Lung (tissue), 12 donors: ENCODE results near the gene PFAS. TPM values are rescaled to one million over a fixed set of nuclear protein-coding genes. Genes with fewer than 3 reads are reported as not detected.

Experiments used
- ATAC-seq: fragments of 200-7000 bp; cut with Tn5 transposase; one replicate; pipeline ENCODE4 v1.9.1; 2020; ENCODE audit warnings: moderate number of reproducible peaks; ENCODE audit not compliant: insufficient read depth, low FRiP score
- DNase-seq, 3 donors: peaks; one replicate each; pipeline ENCODE4 v3.0.0-alpha.2; 2013 to 2017
- H3K27ac ChIP-seq, 2 donors: one replicate each; pipeline ENCODE4 v1.5.1; 2013; ENCODE audit warnings: mild to moderate bottlenecking in 2 of 2, moderate library complexity in 2 of 2, control low read depth in 1 of 2, inconsistent platforms in 1 of 2, low read depth in 1 of 2, low read length in 1 of 2
- H3K27me3 ChIP-seq, 3 donors: one replicate each; pipeline ENCODE4 v1.5.1; 2013; ENCODE audit warnings: low read length in 2 of 3; ENCODE audit not compliant: control insufficient read depth in 3 of 3, insufficient read depth in 3 of 3
- H3K36me3 ChIP-seq, 4 donors: one replicate each; pipeline ENCODE4 v1.5.1; 2013; ENCODE audit warnings: low read length in 4 of 4, mild to moderate bottlenecking in 1 of 4, moderate library complexity in 1 of 4; ENCODE audit not compliant: control insufficient read depth in 4 of 4, insufficient read depth in 4 of 4
- H3K4me1 ChIP-seq, 5 donors: one replicate each; pipeline ENCODE4 v1.5.1; 2013; ENCODE audit warnings: low read length in 5 of 5, mild to moderate bottlenecking in 2 of 5, moderate library complexity in 1 of 5; ENCODE audit not compliant: control insufficient read depth in 5 of 5, insufficient read depth in 5 of 5
- H3K4me3 ChIP-seq: one replicate; pipeline ENCODE4 v1.5.1; 2013; ENCODE audit warnings: mild to moderate bottlenecking, control low read depth, moderate library complexity
- H3K9ac ChIP-seq, 2 donors: one replicate each; pipeline ENCODE4 v1.5.1; 2013; ENCODE audit warnings: low read length in 2 of 2, control low read depth in 1 of 2; ENCODE audit not compliant: insufficient read depth in 1 of 2
- H3K9me3 ChIP-seq, 4 donors: one replicate each; pipeline ENCODE4 v1.5.1; 2013; ENCODE audit warnings: low read length in 3 of 4, mild to moderate bottlenecking in 1 of 4, moderate library complexity in 1 of 4; ENCODE audit not compliant: control insufficient read depth in 4 of 4, insufficient read depth in 3 of 4
- WGBS, 2 donors: extraction: QIAGEN DNeasy Blood & Tissue Kit; methylation state at CpG; one replicate each; pipeline ENCODE4 v1.1.7; 2013; 5-methylcytosine and 5-hydroxymethylcytosine counted together
- polyA plus RNA-seq, 2 donors: library from polyadenylated mRNA; stranded (reverse); fragments of 200-250 nt; gene quantifications; one replicate each; pipeline ENCODE4 v1.2.1, GENCODE V29; 2013
- total RNA-seq, 2 donors: library from RNA; depleted of rRNA in 1 of 2; stranded (reverse); fragments of >200 nt in 1 of 2; gene quantifications; one replicate each; pipeline ENCODE4 v1.2.1, GENCODE V29; 2014 to 2021
- TF ChIP-seq, protein P1 (sequence below): IDR thresholded peaks from 2 replicates; pipeline ENCODE4 v1.5.1; 2012; ENCODE audit warnings: mild to moderate bottlenecking; ENCODE audit errors: control extremely low read depth, extremely low read depth
- donor health status: control.
- donor health status: control.
- donor health status: Bipolar disorder and iron deficiency.
- donor health status: healthy.
- donor health status: DM: yes; HTN: yes; CAD: no.

PFAS gene
- total and polyA plus RNA-seq, 4 donors: 14.0 to 47.6 (median 17.7) TPM

GRCh38 chr17:8237886-8238285, 11.2 kb upstream of the PFAS start:
- H3K27me3 ChIP-seq: no peaks in the 10 kb centered on the region
- TF ChIP-seq, protein P1, sequence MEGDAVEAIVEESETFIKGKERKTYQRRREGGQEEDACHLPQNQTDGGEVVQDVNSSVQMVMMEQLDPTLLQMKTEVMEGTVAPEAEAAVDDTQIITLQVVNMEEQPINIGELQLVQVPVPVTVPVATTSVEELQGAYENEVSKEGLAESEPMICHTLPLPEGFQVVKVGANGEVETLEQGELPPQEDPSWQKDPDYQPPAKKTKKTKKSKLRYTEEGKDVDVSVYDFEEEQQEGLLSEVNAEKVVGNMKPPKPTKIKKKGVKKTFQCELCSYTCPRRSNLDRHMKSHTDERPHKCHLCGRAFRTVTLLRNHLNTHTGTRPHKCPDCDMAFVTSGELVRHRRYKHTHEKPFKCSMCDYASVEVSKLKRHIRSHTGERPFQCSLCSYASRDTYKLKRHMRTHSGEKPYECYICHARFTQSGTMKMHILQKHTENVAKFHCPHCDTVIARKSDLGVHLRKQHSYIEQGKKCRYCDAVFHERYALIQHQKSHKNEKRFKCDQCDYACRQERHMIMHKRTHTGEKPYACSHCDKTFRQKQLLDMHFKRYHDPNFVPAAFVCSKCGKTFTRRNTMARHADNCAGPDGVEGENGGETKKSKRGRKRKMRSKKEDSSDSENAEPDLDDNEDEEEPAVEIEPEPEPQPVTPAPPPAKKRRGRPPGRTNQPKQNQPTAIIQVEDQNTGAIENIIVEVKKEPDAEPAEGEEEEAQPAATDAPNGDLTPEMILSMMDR: no peak
- H3K27ac ChIP-seq: no peak overlapping the region
- H3K4me1 ChIP-seq: no peaks in the 10 kb centered on the region
- 87 to 94% methylated on average over 4 of the region's 4 CpGs for WGBS, 2 donors
- H3K4me3 ChIP-seq: no peak overlapping the region
- no peaks in the 10 kb centered on the region for H3K9me3 ChIP-seq
- H3K9ac ChIP-seq: no peak overlapping the region
- DNase-seq (no peak), ATAC-seq (no peak)
- H3K36me3 ChIP-seq: peaks cover 16 to 52% (median 28%) of the 10 kb centered on the region in 4 donors

DNA sequence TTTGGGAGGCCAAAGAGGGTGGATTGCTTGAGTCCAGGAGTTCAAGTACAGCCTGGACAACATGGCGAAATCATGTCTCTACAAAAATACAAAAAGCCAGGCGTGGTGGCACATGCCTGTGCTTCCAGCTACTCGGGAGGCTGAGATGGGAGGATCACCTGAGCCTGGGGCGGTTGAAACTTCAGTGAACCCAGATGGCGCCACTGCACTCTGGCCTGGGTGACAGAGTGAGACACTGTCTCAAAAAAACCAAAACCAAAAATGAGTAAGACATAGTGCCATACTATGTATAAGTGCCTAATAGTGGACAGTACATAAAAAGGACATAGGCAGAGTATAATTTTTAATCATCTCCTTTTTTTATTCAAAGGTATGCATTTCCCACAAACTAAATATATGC, 5.3 kb upstream of the PFAS start:
- no peak overlapping the region for H3K27ac ChIP-seq
- TF ChIP-seq, protein P1: no peak
- peaks cover 0 to 5% (median 0%) of the 10 kb centered on the region in 5 donors for H3K4me1 ChIP-seq
- H3K36me3 ChIP-seq: peaks cover 0 to 13% (median 5%) of the 10 kb centered on the region in 4 donors
- ATAC-seq (no peak), DNase-seq (no peak)
- H3K9ac ChIP-seq: no peak overlapping the region
- no peaks in the 10 kb centered on the region for H3K27me3 ChIP-seq
- no peak overlapping the region for H3K4me3 ChIP-seq
- 93 to 94% methylated on average over 5 of the region's 5 CpGs for WGBS, 2 donors
- no peaks in the 10 kb centered on the region for H3K9me3 ChIP-seq

DNA sequence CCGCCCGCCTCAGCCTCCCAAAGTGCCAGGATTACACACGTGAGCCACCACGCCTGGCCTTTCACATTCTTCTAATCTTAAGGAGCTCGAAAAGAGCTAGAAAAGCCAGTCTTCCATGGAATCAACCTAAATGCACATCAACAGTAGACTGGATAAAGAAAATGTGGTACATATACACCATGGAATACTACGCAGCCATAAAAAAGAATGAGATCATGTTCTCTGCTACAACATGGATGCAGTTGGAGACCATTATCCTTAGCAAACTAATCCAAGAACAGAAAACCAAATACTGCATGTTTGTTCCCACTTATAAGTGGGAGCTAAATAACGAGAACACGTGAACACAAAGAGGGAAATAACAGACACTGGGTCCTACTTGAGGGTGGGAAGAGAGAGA, 4.3 kb upstream of the PFAS start:
- Histone ChIP-seq H3K4me1 (peaks cover 0 to 5% (median 2%) of the 10 kb centered on the region in 5 donors), H3K4me3 (no peak overlapping the region), H3K27me3 (no peaks in the 10 kb centered on the region), H3K36me3 (peaks cover 0 to 8% (median 5%) of the 10 kb centered on the region in 4 donors), H3K9ac (no peak overlapping the region), H3K27ac (no peak overlapping the region), H3K9me3 (no peaks in the 10 kb centered on the region)
- TF ChIP-seq, protein P1: no peak
- ATAC-seq: no peak
- DNase-seq: no peak
- WGBS, 2 donors: 98 to 99% methylated on average over 8 of the region's 8 CpGs
